H7 (cell line): ENCODE results near the gene C1QTNF6. TPM values are rescaled to one million over a fixed set of nuclear protein-coding genes. Genes with fewer than 3 reads are reported as not detected.

Experiments used
- DNase-seq: peaks from one replicate; pipeline ENCODE4 v3.0.0; 2012
- H3K27me3 ChIP-seq: 2 replicates; pipeline ENCODE4 v1.6.0; 2011; ENCODE audit warnings: mild to moderate bottlenecking, low read length; ENCODE audit not compliant: control insufficient read depth, insufficient read depth
- H3K36me3 ChIP-seq: replicated peaks from 2 replicates; pipeline ENCODE4 v1.5.1; 2011; ENCODE audit warnings: low read length; ENCODE audit not compliant: control insufficient read depth, insufficient read depth
- H3K4me3 ChIP-seq: 2 replicates; pipeline ENCODE4 v1.5.1; 2011; ENCODE audit warnings: low read depth, mild to moderate bottlenecking, control low read depth, low read length, moderate library complexity; ENCODE audit not compliant: insufficient read depth
- total RNA-seq: library from RNA; depleted of rRNA; stranded (reverse); fragments of >200 nt; shearing (Covaris generic); gene quantifications from 2 replicates; pipeline ENCODE4 v1.2.3, GENCODE V29; 2014

Gene C1QTNF6
- total RNA-seq, 1 experiment from 2014 or later: 4.9 TPM

GRCh38 chr22:37213941-37214730 lies 26.1 kb upstream of the C1QTNF6 start:
- DNase-seq: no peak
- no peaks in the 10 kb centered on the region for H3K27me3 ChIP-seq
- no peak overlapping the region for H3K4me3 ChIP-seq
- H3K36me3 ChIP-seq: no peaks in the 10 kb centered on the region

- Histone ChIP-seq H3K36me3 (no peaks in the 10 kb centered on the region), H3K4me3 (no peak overlapping the region), H3K27me3 (no peaks in the 10 kb centered on the region)
- DNase-seq: no peak
These were observed 25.3 kb upstream of the C1QTNF6 start for GRCh38 chr22:37213218-37213855.

- DNase-seq: peak; percentile 82
- H3K27me3 ChIP-seq: no peaks in the 10 kb centered on the region
- H3K4me3 ChIP-seq: no peak within 1 kb of the TSS; the same call in 1 of the 2 replicates
- H3K36me3 ChIP-seq: no peaks in the 10 kb centered on the region
These were observed 24.3 kb upstream of the C1QTNF6 start, which contains the start of gene SSTR3 for GRCh38 chr22:37212174-37212906. TSS of gene SSTR3 (minus strand) at chr22:37212477. CDS start at chr22:37207803, 4,674 bp downstream.

- H3K27me3 ChIP-seq: no peaks in the 10 kb centered on the region
- no peak for DNase-seq
- no peaks in the 10 kb centered on the region for H3K36me3 ChIP-seq
- H3K4me3 ChIP-seq: no peak overlapping the region
These were observed 23.8 kb upstream of the C1QTNF6 start for GRCh38 chr22:37211866-37212173.

GRCh38 chr22:37211075-37211865 lies 23.2 kb upstream of the C1QTNF6 start:
- no peak overlapping the region for H3K4me3 ChIP-seq
- no peaks in the 10 kb centered on the region for H3K27me3 ChIP-seq

GRCh38 chr22:37210041-37210803 lies 22.2 kb upstream of the C1QTNF6 start:
- H3K27me3 ChIP-seq: no peaks in the 10 kb centered on the region
- H3K4me3 ChIP-seq: no peak overlapping the region
- no peaks in the 10 kb centered on the region for H3K36me3 ChIP-seq
- no peak for DNase-seq

More at GRCh38 chr22:37211075-37211865, 23.2 kb upstream of the C1QTNF6 start:
- no peak for DNase-seq
- no peaks in the 10 kb centered on the region for H3K36me3 ChIP-seq

GRCh38 chr22:37209140-37209845 lies 21.2 kb upstream of the C1QTNF6 start:
- Histone ChIP-seq H3K4me3 (no peak overlapping the region), H3K27me3 (peaks cover 1% of the 10 kb centered on the region; the same call in 1 of the 2 replicates), H3K36me3 (no peaks in the 10 kb centered on the region)
- no peak for DNase-seq

GRCh38 chr22:37208401-37209139 lies 20.5 kb upstream of the C1QTNF6 start:
- H3K27me3 ChIP-seq: peaks cover 1% of the 10 kb centered on the region; the same call in 1 of the 2 replicates
- DNase-seq: no peak
- no peak overlapping the region for H3K4me3 ChIP-seq
- no peaks in the 10 kb centered on the region for H3K36me3 ChIP-seq

GRCh38 chr22:37207981-37208380 lies 19.9 kb upstream of the C1QTNF6 start:
- DNase-seq: no peak
- Histone ChIP-seq H3K4me3 (no peak overlapping the region), H3K36me3 (no peaks in the 10 kb centered on the region), H3K27me3 (peaks cover 1% of the 10 kb centered on the region; the same call in 1 of the 2 replicates)

- Histone ChIP-seq H3K27me3 (peaks cover 1% of the 10 kb centered on the region; the same call in 1 of the 2 replicates), H3K4me3 (no peak overlapping the region), H3K36me3 (no peaks in the 10 kb centered on the region)
- no peak for DNase-seq
These were observed 19.1 kb upstream of the C1QTNF6 start for GRCh38 chr22:37206841-37207821.

- H3K4me3 ChIP-seq: no peak overlapping the region
- H3K27me3 ChIP-seq: peaks cover 1% of the 10 kb centered on the region; the same call in 1 of the 2 replicates
- no peak for DNase-seq
- no peaks in the 10 kb centered on the region for H3K36me3 ChIP-seq
These were observed 18.2 kb upstream of the C1QTNF6 start for GRCh38 chr22:37206118-37206840.
